ENCODE results near the gene TFEC. TPM values are rescaled to one million over a fixed set of nuclear protein-coding genes. Genes with fewer than 3 reads are reported as not detected.
"Not testable (repeated sequence)": the region's sequence is repeated elsewhere in the genome, so short reads cannot be mapped to it uniquely, and the experiment has no call there.

TFEC gene
- total and polyA plus RNA-seq, 4 donors: 1.4 to 6.6 (median 2.4) TPM

GRCh38 chr7:116034411-116034810 lies 3.8 kb upstream of the TFEC start:
- H3K27ac ChIP-seq (ENCODE audit: low read depth, low read length): no peak overlapping the region
- no peaks in the 10 kb centered on the region for H3K4me1 ChIP-seq (ENCODE audit: control insufficient read depth, insufficient read depth, low read length)
- H3K36me3 ChIP-seq (ENCODE audit: control insufficient read depth, insufficient read depth, low read length): no peaks in the 10 kb centered on the region
- no peak overlapping the region for H3K4me3 ChIP-seq (ENCODE audit: low read depth, low read length)
- no peaks in the 10 kb centered on the region for H3K27me3 ChIP-seq (ENCODE audit: control insufficient read depth, insufficient read depth, low read length)
- H3K9me3 ChIP-seq (ENCODE audit: control insufficient read depth, insufficient read depth, low read length): no peaks in the 10 kb centered on the region
- 95% methylated on average over 3 of the region's 3 CpGs for WGBS (ENCODE audit: insufficient coverage)
- DNase-seq (ENCODE audit: low read depth in 4 of 6, low spot score in 6 of 6): no peak

- WGBS (ENCODE audit: insufficient coverage): no CpG with 5 or more reads among the region's 2 CpGs
- Histone ChIP-seq H3K27ac (ENCODE audit: low read depth, low read length) (no peak overlapping the region), H3K36me3 (ENCODE audit: control insufficient read depth, insufficient read depth, low read length) (no peaks in the 10 kb centered on the region), H3K27me3 (ENCODE audit: control insufficient read depth, insufficient read depth, low read length) (no peaks in the 10 kb centered on the region), H3K9me3 (ENCODE audit: control insufficient read depth, insufficient read depth, low read length) (no peaks in the 10 kb centered on the region), H3K4me1 (ENCODE audit: control insufficient read depth, insufficient read depth, low read length) (no peaks in the 10 kb centered on the region), H3K4me3 (ENCODE audit: low read depth, low read length) (no peak overlapping the region)
- DNase-seq (ENCODE audit: low read depth in 4 of 6, low spot score in 6 of 6): no peak
Observed at GRCh38 chr7:116032886-116033285, 2.3 kb upstream of the TFEC start.

- no peak for DNase-seq (ENCODE audit: low read depth in 4 of 6, low spot score in 6 of 6)
- Histone ChIP-seq H3K36me3 (ENCODE audit: control insufficient read depth, insufficient read depth, low read length) (no peaks in the 10 kb centered on the region), H3K4me3 (ENCODE audit: low read depth, low read length) (no peak overlapping the region), H3K4me1 (ENCODE audit: control insufficient read depth, insufficient read depth, low read length) (no peaks in the 10 kb centered on the region), H3K27ac (ENCODE audit: low read depth, low read length) (no peak overlapping the region), H3K27me3 (ENCODE audit: control insufficient read depth, insufficient read depth, low read length) (no peaks in the 10 kb centered on the region), H3K9me3 (ENCODE audit: control insufficient read depth, insufficient read depth, low read length) (no peaks in the 10 kb centered on the region)
- no CpG with 5 or more reads among the region's 2 CpGs for WGBS (ENCODE audit: insufficient coverage)
Observed at GRCh38 chr7:116028787-116029186, 1.8 kb downstream of the TFEC start.

GRCh38 chr7:116027786-116028185 lies 2.8 kb downstream of the TFEC start:
- Histone ChIP-seq H3K9me3 (ENCODE audit: control insufficient read depth, insufficient read depth, low read length) (no peaks in the 10 kb centered on the region), H3K4me1 (ENCODE audit: control insufficient read depth, insufficient read depth, low read length) (no peaks in the 10 kb centered on the region), H3K36me3 (ENCODE audit: control insufficient read depth, insufficient read depth, low read length) (no peaks in the 10 kb centered on the region), H3K27me3 (ENCODE audit: control insufficient read depth, insufficient read depth, low read length) (no peaks in the 10 kb centered on the region), H3K27ac (ENCODE audit: low read depth, low read length) (no peak overlapping the region), H3K4me3 (ENCODE audit: low read depth, low read length) (no peak overlapping the region)
- no peak for DNase-seq (ENCODE audit: low read depth in 4 of 6, low spot score in 6 of 6)
- 53% methylated on average over 3 of the region's 5 CpGs for WGBS (ENCODE audit: insufficient coverage)

- Histone ChIP-seq H3K27ac (ENCODE audit: low read depth, low read length) (no peak overlapping the region), H3K27me3 (ENCODE audit: control insufficient read depth, insufficient read depth, low read length) (no peaks in the 10 kb centered on the region), H3K4me1 (ENCODE audit: control insufficient read depth, insufficient read depth, low read length) (no peaks in the 10 kb centered on the region), H3K4me3 (ENCODE audit: low read depth, low read length) (no peak overlapping the region), H3K36me3 (ENCODE audit: control insufficient read depth, insufficient read depth, low read length) (no peaks in the 10 kb centered on the region), H3K9me3 (ENCODE audit: control insufficient read depth, insufficient read depth, low read length) (no peaks in the 10 kb centered on the region)
- no CpG with 5 or more reads among the region's 1 CpG for WGBS (ENCODE audit: insufficient coverage)
- peak in 2 of 6 donors; percentile 24 to 78 for DNase-seq (ENCODE audit: low read depth in 4 of 6, low spot score in 6 of 6)
Observed at GRCh38 chr7:116024826-116025809, 5.4 kb downstream of the TFEC start.

GRCh38 chr7:116021237-116021636 lies 9.3 kb downstream of the TFEC start:
- Histone ChIP-seq H3K27me3 (ENCODE audit: control insufficient read depth, insufficient read depth, low read length) (no peaks in the 10 kb centered on the region), H3K36me3 (ENCODE audit: control insufficient read depth, insufficient read depth, low read length) (no peaks in the 10 kb centered on the region), H3K4me3 (ENCODE audit: low read depth, low read length) (no peak overlapping the region), H3K9me3 (ENCODE audit: control insufficient read depth, insufficient read depth, low read length) (no peaks in the 10 kb centered on the region), H3K27ac (ENCODE audit: low read depth, low read length) (no peak overlapping the region), H3K4me1 (ENCODE audit: control insufficient read depth, insufficient read depth, low read length) (no peaks in the 10 kb centered on the region)
- DNase-seq (ENCODE audit: low read depth in 4 of 6, low spot score in 6 of 6): no peak
- WGBS (ENCODE audit: insufficient coverage): no CpG with 5 or more reads among the region's 2 CpGs

GRCh38 chr7:116018731-116019130 lies 11.8 kb downstream of the TFEC start:
- H3K9me3 ChIP-seq (ENCODE audit: control insufficient read depth, insufficient read depth, low read length): no peaks in the 10 kb centered on the region
- no peak for DNase-seq (ENCODE audit: low read depth in 4 of 6, low spot score in 6 of 6)
- H3K27me3 ChIP-seq (ENCODE audit: control insufficient read depth, insufficient read depth, low read length): no peaks in the 10 kb centered on the region
- no peak overlapping the region for H3K27ac ChIP-seq (ENCODE audit: low read depth, low read length)
- no peaks in the 10 kb centered on the region for H3K36me3 ChIP-seq (ENCODE audit: control insufficient read depth, insufficient read depth, low read length)
- H3K4me1 ChIP-seq (ENCODE audit: control insufficient read depth, insufficient read depth, low read length): no peaks in the 10 kb centered on the region
- H3K4me3 ChIP-seq (ENCODE audit: low read depth, low read length): no peak overlapping the region

GRCh38 chr7:116013675-116014074 lies 16.9 kb downstream of the TFEC start:
- H3K4me1 ChIP-seq (ENCODE audit: control insufficient read depth, insufficient read depth, low read length): no peaks in the 10 kb centered on the region
- H3K9me3 ChIP-seq (ENCODE audit: control insufficient read depth, insufficient read depth, low read length): no peaks in the 10 kb centered on the region

GRCh38 chr7:116011584-116011983 lies 19.0 kb downstream of the TFEC start:
- H3K4me1 ChIP-seq (ENCODE audit: control insufficient read depth, insufficient read depth, low read length): no peaks in the 10 kb centered on the region
- no peak for DNase-seq (ENCODE audit: low read depth in 4 of 6, low spot score in 6 of 6)

More at GRCh38 chr7:116013675-116014074, 16.9 kb downstream of the TFEC start:
- H3K36me3 ChIP-seq (ENCODE audit: control insufficient read depth, insufficient read depth, low read length): no peaks in the 10 kb centered on the region
- H3K27ac ChIP-seq (ENCODE audit: low read depth, low read length): no peak overlapping the region
- H3K27me3 ChIP-seq (ENCODE audit: control insufficient read depth, insufficient read depth, low read length): no peaks in the 10 kb centered on the region
- no peak overlapping the region for H3K4me3 ChIP-seq (ENCODE audit: low read depth, low read length)
- no peak for DNase-seq (ENCODE audit: low read depth in 4 of 6, low spot score in 6 of 6)

GRCh38 chr7:116004762-116005161 lies 25.8 kb downstream of the TFEC start:
- DNase-seq (ENCODE audit: low read depth in 4 of 6, low spot score in 6 of 6); H3K4me3 ChIP-seq (ENCODE audit: low read depth, low read length); H3K27me3 ChIP-seq (ENCODE audit: control insufficient read depth, insufficient read depth, low read length); H3K27ac ChIP-seq (ENCODE audit: low read depth, low read length); H3K9me3 ChIP-seq (ENCODE audit: control insufficient read depth, insufficient read depth, low read length); H3K36me3 ChIP-seq (ENCODE audit: control insufficient read depth, insufficient read depth, low read length); H3K4me1 ChIP-seq (ENCODE audit: control insufficient read depth, insufficient read depth, low read length): not testable (repeated sequence)
- no CpG with 5 or more reads among the region's 2 CpGs for WGBS (ENCODE audit: insufficient coverage)

More at GRCh38 chr7:116011584-116011983, 19.0 kb downstream of the TFEC start:
- Histone ChIP-seq H3K36me3 (ENCODE audit: control insufficient read depth, insufficient read depth, low read length) (no peaks in the 10 kb centered on the region), H3K27ac (ENCODE audit: low read depth, low read length) (no peak overlapping the region), H3K27me3 (ENCODE audit: control insufficient read depth, insufficient read depth, low read length) (no peaks in the 10 kb centered on the region), H3K4me3 (ENCODE audit: low read depth, low read length) (no peak overlapping the region), H3K9me3 (ENCODE audit: control insufficient read depth, insufficient read depth, low read length) (no peaks in the 10 kb centered on the region)
- WGBS (ENCODE audit: insufficient coverage): no CpG with 5 or more reads among the region's 1 CpG

All from spinal cord (tissue), 10 donors.